ENCODE results near the gene C1orf167.

The C1orf167 gene

GRCh38 chr1:11770011-11770410, 8.0 kb downstream of the C1orf167 start:
- no peak for ATAC-seq
- no peak for TF ChIP-seq PATZ1 (CRISPR knock-in tag; IDR thresholded peaks at IDR 0.05; ENCODE audit: borderline replicate concordance)
- no peak for TF ChIP-seq TCF4 (CRISPR knock-in tag; IDR thresholded peaks at IDR 0.05; ENCODE audit: borderline replicate concordance)
- TF ChIP-seq PPARA (CRISPR knock-in tag; IDR thresholded peaks at IDR 0.05; ENCODE audit: borderline replicate concordance) = no peak
- no peak for TF ChIP-seq ESRRG (CRISPR knock-in tag; IDR thresholded peaks at IDR 0.05)
- no peak for TF ChIP-seq CSRNP3 (CRISPR knock-in tag; IDR thresholded peaks at IDR 0.05)
- no peak for TF ChIP-seq CSDC2 (CRISPR knock-in tag; IDR thresholded peaks at IDR 0.05)
- no peak for TF ChIP-seq OSR1 (CRISPR knock-in tag; IDR thresholded peaks at IDR 0.05)
- no peak for TF ChIP-seq ZNF565 (CRISPR knock-in tag; conservative IDR thresholded peaks at IDR 0.05; ENCODE audit: low read depth)
- TF ChIP-seq SNAI2 (CRISPR knock-in tag; IDR thresholded peaks at IDR 0.05) = no peak
- TF ChIP-seq ZFP30 (CRISPR knock-in tag; IDR thresholded peaks at IDR 0.05) = no peak
- TF ChIP-seq GLIS3 (CRISPR knock-in tag; IDR thresholded peaks at IDR 0.05) = no peak
- TF ChIP-seq ISL1 (CRISPR knock-in tag; IDR thresholded peaks at IDR 0.05) = no peak
- no peak for TF ChIP-seq ZNF8 (CRISPR knock-in tag; IDR thresholded peaks at IDR 0.05)
- TF ChIP-seq CREB5 (CRISPR knock-in tag; IDR thresholded peaks at IDR 0.05; ENCODE audit: low read depth) = no peak
- no peak for TF ChIP-seq ZC3H10 (CRISPR knock-in tag; IDR thresholded peaks at IDR 0.05)
- no peak for TF ChIP-seq ARNTL (CRISPR knock-in tag; IDR thresholded peaks at IDR 0.05; ENCODE audit: borderline replicate concordance, low read depth)
- no peak for TF ChIP-seq TSHZ2 (CRISPR knock-in tag; IDR thresholded peaks at IDR 0.05)
- no peak for TF ChIP-seq POU6F1 (CRISPR knock-in tag; IDR thresholded peaks at IDR 0.05; ENCODE audit: borderline replicate concordance, low read depth)

- no peak for ATAC-seq
- no peak for TF ChIP-seq TCF4 (CRISPR knock-in tag; IDR thresholded peaks at IDR 0.05; ENCODE audit: borderline replicate concordance)
- no peak for TF ChIP-seq ZNF70 (CRISPR knock-in tag; IDR thresholded peaks at IDR 0.05)
- no peak for TF ChIP-seq POU6F1 (CRISPR knock-in tag; IDR thresholded peaks at IDR 0.05; ENCODE audit: borderline replicate concordance, low read depth)
- TF ChIP-seq ISL1 (CRISPR knock-in tag; IDR thresholded peaks at IDR 0.05) = no peak
- TF ChIP-seq ZNF565 (CRISPR knock-in tag; conservative IDR thresholded peaks at IDR 0.05; ENCODE audit: low read depth) = no peak
Observed at GRCh38 chr1:11771481-11772043, 9.6 kb downstream of the C1orf167 start.

- ATAC-seq = no peak
- TF ChIP-seq OSR1 (CRISPR knock-in tag; IDR thresholded peaks at IDR 0.05) = no peak
- no peak for TF ChIP-seq CSDC2 (CRISPR knock-in tag; IDR thresholded peaks at IDR 0.05)
- no peak for TF ChIP-seq ARNTL (CRISPR knock-in tag; IDR thresholded peaks at IDR 0.05; ENCODE audit: borderline replicate concordance, low read depth)
- no peak for TF ChIP-seq TOX (CRISPR knock-in tag; IDR thresholded peaks at IDR 0.05; ENCODE audit: borderline replicate concordance)
- TF ChIP-seq TSHZ2 (CRISPR knock-in tag; IDR thresholded peaks at IDR 0.05) = no peak
- TF ChIP-seq ZFP3 (CRISPR knock-in tag; IDR thresholded peaks at IDR 0.05) = no peak
- TF ChIP-seq BACH2 (CRISPR knock-in tag; IDR thresholded peaks at IDR 0.05; ENCODE audit: borderline replicate concordance) = no peak
Observed at GRCh38 chr1:11772458-11772857, 10.5 kb downstream of the C1orf167 start.

Measured in SK-N-SH treated with all-trans-retinoic acid at 6 μM for 48 hours (cell line).